ENCODE results near the gene P2RY6. TPM values are rescaled to one million over a fixed set of nuclear protein-coding genes. Genes with fewer than 3 reads are reported as not detected.

The P2RY6 gene
- total and polyA plus RNA-seq, 2 of the 8 experiments (the other 6 are each of a cell fraction or from before 2014, with no cell fraction given): 0.15 TPM; not detected in 1

GRCh38 chr11:73330569-73331093 is 58.5 kb downstream of the P2RY6 start (continued):
- TF ChIP-seq CTCF (IDR thresholded peaks at IDR 0.05; ENCODE audit: control extremely low read depth in 1 of 3, insufficient read depth in 1 of 3, low read depth in 1 of 3, low read length in 3 of 3): peak; percentile 45 to 68 (median 67); a peak in 3 of 4 replicates
- no peak for TF ChIP-seq HDAC6 (IDR thresholded peaks at IDR 0.05; ENCODE audit: low read depth, low read length)
- no peak for TF ChIP-seq ZNF274 (IDR thresholded peaks at IDR 0.05; ENCODE audit: borderline replicate concordance, extremely low read depth, low read length)
- peak; percentile 78; the same call in 1 of the 2 replicates for TF ChIP-seq KDM1A (IDR thresholded peaks at IDR 0.05; ENCODE audit: borderline replicate concordance, low read length)
- peak in 1 of 2 experiments; percentile 36; a peak in 2 of 4 replicates for TF ChIP-seq RAD21 (IDR thresholded peaks at IDR 0.05 in 1 of 2, conservative IDR thresholded peaks at IDR 0.05 in 1 of 2; ENCODE audit: low read depth in 2 of 2, low read length in 2 of 2)
- TF ChIP-seq TBP (IDR thresholded peaks at IDR 0.05; ENCODE audit: low read depth, low read length): no peak
- TF ChIP-seq MAFK (IDR thresholded peaks at IDR 0.05; ENCODE audit: low read depth, low read length): no peak

Measured in H1 (cell line).